Effector memory CD8-positive, alpha-beta T cell (primary cell): ENCODE data around the gene IL1RN.

ENCODE experiments used
- ATAC-seq: fragments of 150-1000 bp; cut with Tn5 transposase; replicated peaks from 2 replicates; pipeline ENCODE4 v1.10.0; 2021; ENCODE audit warnings: mild to moderate bottlenecking, moderate library complexity
- DNase-seq, 3 experiments: peaks; one replicate each; pipeline ENCODE4 v3.0.0; 2021
- H3K27ac Mint-ChIP-seq, 2 donors: one replicate each; pipeline ENCODE4 v1.8.0; 2022; ENCODE audit warnings: mild to moderate bottlenecking in 2 of 2, mixed read lengths in 2 of 2, moderate library complexity in 2 of 2
- H3K27me3 Mint-ChIP-seq, 2 donors: one replicate each; pipeline ENCODE4 v1.8.0; 2022; ENCODE audit warnings: mixed read lengths in 2 of 2
- H3K36me3 Mint-ChIP-seq: one replicate; pipeline ENCODE4 v1.8.0; 2022; ENCODE audit warnings: mild to moderate bottlenecking, moderate library complexity, mixed read lengths; ENCODE audit not compliant: insufficient read depth
- H3K4me1 Mint-ChIP-seq, 2 donors: one replicate each; pipeline ENCODE4 v1.8.0; 2022; ENCODE audit warnings: low read depth in 2 of 2, mixed read lengths in 2 of 2
- H3K4me3 Mint-ChIP-seq, 2 donors: one replicate each; pipeline ENCODE4 v1.8.0; 2022; ENCODE audit warnings: mild to moderate bottlenecking in 2 of 2, mixed read lengths in 2 of 2, moderate library complexity in 2 of 2
- H3K9me3 Mint-ChIP-seq, 2 donors: one replicate each; pipeline ENCODE4 v1.8.0; 2022; ENCODE audit warnings: mixed read lengths in 2 of 2

Gene IL1RN

DNA sequence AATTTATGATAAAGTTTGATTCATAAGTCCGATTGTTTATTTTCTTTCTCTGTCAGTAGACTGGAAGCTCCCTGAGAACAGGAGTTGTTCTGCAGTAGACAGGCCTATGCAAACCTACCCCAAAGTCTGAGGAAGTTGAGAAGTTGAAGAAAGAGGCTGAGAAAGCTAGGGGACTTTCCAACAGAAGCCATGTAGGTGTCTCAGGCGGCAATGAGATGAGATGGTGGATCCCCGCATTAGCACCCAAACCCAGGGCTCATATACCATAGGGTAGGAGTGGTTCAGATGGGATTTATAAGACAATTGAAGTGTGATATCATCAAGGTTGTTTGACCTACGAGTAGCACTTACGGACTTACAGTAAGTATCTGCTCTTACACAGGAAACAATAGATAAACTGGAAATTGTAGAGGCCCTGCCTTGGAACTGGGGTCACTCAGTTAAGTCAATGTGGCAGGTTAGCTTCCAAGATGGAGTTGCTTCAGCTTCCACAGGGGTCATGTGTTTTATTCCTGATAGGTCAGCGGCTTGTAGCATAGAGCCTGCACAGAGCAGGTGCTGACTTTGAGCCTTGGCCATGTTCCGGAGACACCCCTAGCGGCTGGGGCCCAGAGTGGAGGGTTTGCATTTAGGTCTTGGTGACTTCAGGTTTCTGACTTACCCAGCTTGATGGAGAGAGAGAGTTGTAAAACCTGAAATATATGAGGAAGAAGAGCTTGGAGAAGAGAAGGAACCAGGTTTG lies 44.1 kb downstream of the IL1RN start:
- H3K9me3 Mint-ChIP-seq = no peaks in the 10 kb centered on the region
- peak overlapping the region; percentile 46 to 59 for H3K4me3 Mint-ChIP-seq
- no peak for ATAC-seq
- peak overlapping the region; percentile 51 to 79 for H3K27ac Mint-ChIP-seq
- H3K36me3 Mint-ChIP-seq = peaks cover 25% of the 10 kb centered on the region
- H3K27me3 Mint-ChIP-seq = no peaks in the 10 kb centered on the region
- DNase-seq = no peak
- H3K4me1 Mint-ChIP-seq = peaks cover 63% of the 10 kb centered on the region in 2 donors

- no peaks in the 10 kb centered on the region for H3K9me3 Mint-ChIP-seq
- peaks cover 60 to 65% of the 10 kb centered on the region in 2 donors for H3K4me1 Mint-ChIP-seq
- H3K4me3 Mint-ChIP-seq = peak overlapping the region; percentile 76 to 82
- no peak for ATAC-seq
- peaks cover 29% of the 10 kb centered on the region for H3K36me3 Mint-ChIP-seq
- no peaks in the 10 kb centered on the region for H3K27me3 Mint-ChIP-seq
- no peak for DNase-seq
- peak overlapping the region; percentile 91 to 94 for H3K27ac Mint-ChIP-seq
These were observed 45.5 kb downstream of the IL1RN start for GRCh38 chr2:113172721-113173541.

DNA sequence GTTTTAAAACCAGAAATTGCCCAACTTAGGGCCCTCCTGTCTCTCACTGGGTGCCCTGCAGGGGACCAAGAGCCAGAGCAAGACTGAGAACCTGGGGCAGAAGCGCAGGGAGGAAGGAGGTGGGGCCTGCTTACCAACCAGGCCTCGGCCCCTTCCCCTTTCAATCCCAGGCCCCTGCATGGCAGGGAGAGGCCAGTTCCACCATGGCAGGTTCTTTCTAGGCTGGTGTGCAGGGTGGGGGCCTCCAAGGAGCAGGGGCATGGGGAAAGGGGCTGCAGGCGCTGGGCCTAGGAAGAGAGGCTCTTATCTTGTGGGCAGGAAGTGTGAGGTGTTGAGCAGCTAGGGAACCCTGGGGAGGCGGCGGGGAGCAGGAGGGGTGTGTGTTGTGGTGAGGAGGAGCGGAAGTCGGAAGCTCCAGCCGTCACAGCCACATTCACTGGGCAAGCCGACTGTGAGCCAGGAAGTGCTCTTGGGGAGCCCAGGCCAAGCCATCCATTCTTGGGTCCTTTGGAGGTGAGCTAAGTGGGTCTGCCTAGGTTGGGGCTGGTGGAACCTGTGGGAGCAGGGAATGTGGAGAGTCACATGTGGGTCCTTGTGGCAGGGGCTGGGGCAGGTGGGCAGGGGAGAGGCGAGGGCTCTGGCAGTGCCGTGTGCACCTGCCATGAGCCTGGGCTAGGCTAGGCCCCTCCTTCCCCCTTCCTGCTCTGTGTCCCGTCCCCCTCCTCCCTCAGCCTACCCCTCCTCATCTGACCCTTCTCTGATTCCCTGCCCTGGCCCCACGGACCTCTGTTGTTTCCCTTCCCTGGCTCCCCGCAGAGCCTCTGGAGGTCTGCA lies 46.4 kb downstream of the IL1RN start, which contains the start of gene PSD4:
Gene PSD4 (plus strand): TSS at position 430 of the 834 bp plus-strand sequence. CDS start 8,486 bp downstream, outside the sequence.
- DNase-seq (peak; percentile 80 to 82 (median 82)), ATAC-seq (peak; percentile 82)
- peaks cover 37% of the 10 kb centered on the region for H3K36me3 Mint-ChIP-seq

GRCh38 chr2:113174376-113174750 lies 47.0 kb downstream of the IL1RN start:
- DNase-seq (no peak), ATAC-seq (no peak)
- Mint-ChIP-seq H3K4me1 (peaks cover 60 to 65% of the 10 kb centered on the region in 2 donors), H3K27ac (peak overlapping the region; percentile 91 to 94), H3K36me3 (peaks cover 40% of the 10 kb centered on the region), H3K9me3 (no peaks in the 10 kb centered on the region), H3K4me3 (peak overlapping the region; percentile 76 to 82), H3K27me3 (no peaks in the 10 kb centered on the region)

More for the DNA sequence above, 46.4 kb downstream of the IL1RN start, which contains the start of gene PSD4:
- H3K9me3 Mint-ChIP-seq = no peaks in the 10 kb centered on the region
- H3K4me3 Mint-ChIP-seq = peak within 1 kb of the TSS; percentile 76 to 82
- H3K27me3 Mint-ChIP-seq = no peaks in the 10 kb centered on the region
- H3K4me1 Mint-ChIP-seq = peaks cover 60 to 65% of the 10 kb centered on the region in 2 donors
- peak within 1 kb of the TSS; percentile 91 to 94 for H3K27ac Mint-ChIP-seq

GRCh38 chr2:113175042-113175628 lies 47.7 kb downstream of the IL1RN start:
- no peaks in the 10 kb centered on the region for H3K27me3 Mint-ChIP-seq
- H3K27ac Mint-ChIP-seq = peak overlapping the region; percentile 91 to 92
- ATAC-seq = peak; percentile 69
- H3K36me3 Mint-ChIP-seq = peaks cover 40% of the 10 kb centered on the region
- H3K4me1 Mint-ChIP-seq = peaks cover 63 to 65% of the 10 kb centered on the region in 2 donors
- H3K9me3 Mint-ChIP-seq = no peaks in the 10 kb centered on the region
- peak; percentile 64 to 70 (median 66) for DNase-seq
- peak overlapping the region; percentile 76 to 82 for H3K4me3 Mint-ChIP-seq

DNA sequence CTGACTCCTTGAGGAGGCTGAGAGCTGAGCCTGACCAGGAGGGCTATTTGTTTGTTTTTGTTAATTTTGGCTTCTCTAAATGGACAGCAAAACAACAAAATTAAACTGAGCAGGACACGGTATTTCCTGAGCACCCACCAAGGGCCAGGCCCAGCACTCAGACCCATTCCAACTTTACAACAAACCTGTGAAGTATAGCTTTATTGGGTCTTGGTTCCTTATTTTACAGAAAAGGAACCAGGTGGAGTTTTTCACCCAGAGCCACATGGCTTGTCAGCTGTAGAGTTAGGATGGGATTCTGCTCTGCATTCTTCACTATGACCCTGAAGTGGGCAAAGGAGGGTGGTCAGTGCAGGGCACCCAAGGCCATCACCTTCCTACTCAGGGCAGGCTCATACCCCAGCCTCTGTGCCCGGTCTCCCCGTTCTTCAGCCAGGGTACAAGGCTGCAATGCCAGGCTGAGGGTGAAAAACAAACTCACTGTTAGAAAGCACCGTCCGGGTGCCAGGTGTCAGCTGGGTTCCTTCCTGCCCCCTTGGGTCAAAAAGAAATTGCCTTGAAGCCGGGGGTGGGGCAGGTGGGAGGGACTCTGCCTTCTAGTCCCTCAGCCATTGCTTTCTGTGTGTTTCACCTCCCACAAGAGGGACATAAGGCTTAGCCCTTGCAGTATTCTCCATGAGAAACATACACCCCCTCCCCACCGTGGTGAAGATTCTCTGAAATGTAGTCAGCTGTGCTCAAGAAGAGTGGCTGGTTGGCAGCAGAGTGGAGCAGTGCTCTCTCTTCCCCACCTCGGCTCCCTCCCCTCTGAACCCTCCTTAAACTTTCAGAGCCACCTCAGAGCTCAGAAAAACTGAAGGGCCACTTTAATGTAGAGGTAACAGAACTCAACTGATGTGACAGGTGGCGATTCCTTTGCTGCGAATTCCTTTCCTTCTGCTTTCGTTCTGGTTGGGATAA lies 48.6 kb downstream of the IL1RN start:
- Mint-ChIP-seq H3K36me3 (peaks cover 40% of the 10 kb centered on the region), H3K4me3 (peak overlapping the region; percentile 76 to 82), H3K9me3 (no peaks in the 10 kb centered on the region), H3K4me1 (peaks cover 70 to 72% of the 10 kb centered on the region in 2 donors), H3K27ac (peak overlapping the region; percentile 91 to 92), H3K27me3 (no peaks in the 10 kb centered on the region)
- DNase-seq (peak in 1 of 3 experiments; percentile 25), ATAC-seq (peak; percentile 6)

- peaks cover 72% of the 10 kb centered on the region in 2 donors for H3K4me1 Mint-ChIP-seq
- H3K27ac Mint-ChIP-seq = peak overlapping the region; percentile 91
- H3K27me3 Mint-ChIP-seq = no peaks in the 10 kb centered on the region
- peak overlapping the region; percentile 76 to 82 for H3K4me3 Mint-ChIP-seq
- DNase-seq = no peak
- H3K36me3 Mint-ChIP-seq = peaks cover 40% of the 10 kb centered on the region
- H3K9me3 Mint-ChIP-seq = no peaks in the 10 kb centered on the region
- no peak for ATAC-seq
These were observed 49.4 kb downstream of the IL1RN start for GRCh38 chr2:113176696-113177355.

DNA sequence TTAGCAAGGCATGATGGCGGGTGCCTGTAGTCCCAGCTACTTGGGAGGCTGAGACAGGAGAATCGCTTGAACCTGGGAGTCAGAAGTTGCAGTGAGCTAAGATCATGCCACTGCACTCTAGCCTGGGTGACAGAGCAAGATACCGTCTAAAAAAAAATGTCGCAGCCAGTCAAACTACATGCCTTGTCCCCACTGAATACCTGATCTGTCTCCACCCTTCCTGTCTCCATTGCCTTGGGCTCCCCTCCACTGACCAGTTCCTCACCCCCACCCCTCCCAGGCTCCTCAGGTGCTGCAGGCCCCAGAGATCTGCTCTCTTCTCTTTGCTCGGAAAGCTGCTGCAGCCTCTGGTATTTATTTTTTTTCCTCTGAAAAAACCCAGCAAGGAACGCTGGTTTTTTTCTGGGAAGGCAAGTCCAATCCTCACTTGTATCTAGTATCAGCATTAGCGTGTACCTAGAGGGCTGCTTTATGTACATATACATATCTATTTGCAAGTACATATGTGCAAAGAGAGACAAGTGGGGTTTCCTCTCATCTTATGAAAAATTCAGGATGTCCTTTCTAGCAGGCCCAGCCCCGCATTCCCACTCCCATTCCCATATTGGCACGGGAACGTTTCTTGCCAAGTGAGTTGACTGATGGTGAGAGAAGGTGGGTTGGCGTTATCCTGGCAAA lies 50.8 kb downstream of the IL1RN start:
- ATAC-seq (no peak), DNase-seq (no peak)
- Mint-ChIP-seq H3K4me1 (peaks cover 73 to 76% of the 10 kb centered on the region in 2 donors), H3K27me3 (no peaks in the 10 kb centered on the region), H3K4me3 (peak overlapping the region; percentile 76 to 82), H3K36me3 (peaks cover 40% of the 10 kb centered on the region), H3K27ac (peak overlapping the region; percentile 53 to 91), H3K9me3 (no peaks in the 10 kb centered on the region)

DNA sequence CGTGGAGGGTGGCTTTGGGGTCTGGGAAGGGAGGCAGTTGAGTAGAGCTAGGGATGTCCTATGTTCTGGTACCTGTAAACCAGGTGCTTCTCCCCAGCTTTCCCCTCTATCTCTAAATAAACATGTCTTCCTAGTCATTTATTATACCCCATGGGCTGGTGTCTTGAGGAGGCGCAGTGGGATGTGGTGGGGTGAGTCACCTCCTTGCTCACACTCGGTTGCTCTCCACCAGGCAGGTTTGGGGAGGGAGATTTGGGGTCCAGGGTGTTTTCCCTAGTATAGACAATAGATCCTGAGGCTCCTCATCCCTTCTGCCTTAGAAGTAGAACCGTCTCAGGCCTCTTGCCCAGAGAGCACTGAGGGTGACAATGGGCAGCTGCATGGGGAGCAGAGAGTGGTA lies 51.5 kb downstream of the IL1RN start:
- Mint-ChIP-seq H3K36me3 (peaks cover 40% of the 10 kb centered on the region), H3K27ac (peak overlapping the region; percentile 53 to 97), H3K4me3 (peak overlapping the region; percentile 76 to 82), H3K9me3 (no peaks in the 10 kb centered on the region), H3K27me3 (no peaks in the 10 kb centered on the region), H3K4me1 (peaks cover 73 to 76% of the 10 kb centered on the region in 2 donors)
- DNase-seq (no peak), ATAC-seq (peak; percentile 22)

GRCh38 chr2:113179446-113180045 lies 52.1 kb downstream of the IL1RN start:
- Mint-ChIP-seq H3K27ac (peak overlapping the region; percentile 92 to 97), H3K9me3 (no peaks in the 10 kb centered on the region), H3K4me3 (peak overlapping the region; percentile 76 to 82), H3K36me3 (peaks cover 40% of the 10 kb centered on the region), H3K4me1 (peaks cover 73 to 78% of the 10 kb centered on the region in 2 donors), H3K27me3 (no peaks in the 10 kb centered on the region)
- no peak for DNase-seq
- no peak for ATAC-seq
